Left lung (tissue), 10 donors: ENCODE results near the gene PTGR1. TPM values are rescaled to one million over a fixed set of nuclear protein-coding genes. Genes with fewer than 3 reads are reported as not detected.
"Not testable (repeated sequence)": the region's sequence is repeated elsewhere in the genome, so short reads cannot be mapped to it uniquely, and the experiment has no call there.

Experiments used
- ATAC-seq: fragments of 200-7000 bp; cut with Tn5 transposase; one replicate; pipeline ENCODE4 v1.9.1; 2020; ENCODE audit warnings: moderate library complexity
- DNase-seq, 4 donors: peaks; one replicate each; pipeline ENCODE4 v3.0.0-alpha.2; 2013 to 2020
- H3K27ac ChIP-seq, 2 donors: fragments of 200-600 bp; sonication (generic) in 1 of 2; one replicate each; pipeline versions ENCODE4 v1.5.0 to v1.8.0; 2020 to 2021
- H3K27me3 ChIP-seq, 2 donors: fragments of 200-600 bp; sonication (generic) in 1 of 2; one replicate each; pipeline versions ENCODE4 v1.5.0 to v1.8.0; 2020 to 2021
- H3K36me3 ChIP-seq, 2 donors: fragments of 200-600 bp; sonication (generic) in 1 of 2; one replicate each; pipeline versions ENCODE4 v1.5.0 to v1.8.0; 2020 to 2021
- H3K4me1 ChIP-seq, 2 donors: fragments of 200-600 bp; one replicate each; pipeline ENCODE4 v1.8.0; 2021
- H3K4me3 ChIP-seq, 2 donors: fragments of 200-600 bp; sonication (generic) in 1 of 2; one replicate each; pipeline versions ENCODE4 v1.5.0 to v1.8.0; 2020 to 2021; ENCODE audit warnings: mild to moderate bottlenecking in 1 of 2
- H3K9me3 ChIP-seq, 2 donors: fragments of 200-600 bp; sonication (generic) in 1 of 2; one replicate each; pipeline versions ENCODE4 v1.5.0 to v1.8.0; 2020 to 2021
- intact Hi-C, 2 donors: fragments of 100-400 bp; cut with DNase I; formaldehyde crosslinking; loops; one replicate each; pipeline versions ENCODE4 v1.11.2 to v1.14.2; 2022
- polyA plus RNA-seq, 6 donors: library from polyadenylated mRNA; unstranded; fragments of 120-200 nt; gene quantifications; one replicate each; pipeline ENCODE4 v1.2.1, GENCODE V29; 2013; ENCODE audit not compliant: insufficient read length in 6 of 6
- total RNA-seq, 2 donors: library from RNA; stranded (reverse); fragmentation: NEBNext Ultra II Directional; extraction: Animal tissue kit (Norgen Biotek cat#: 25700); gene quantifications; one replicate each; pipeline ENCODE4 v1.2.1, GENCODE V29; 2021
- TF ChIP-seq, protein P1 (sequence below), 2 donors: fragments of 200-600 bp; sonication (generic) in 1 of 2; IDR thresholded peaks; one replicate each; pipeline versions ENCODE4 v1.5.0 to v1.8.0; 2021; ENCODE audit warnings: antibody characterized with exemption in 2 of 2
- donor health status: DM: no; HTN: yes; CAD: no.
- donor health status: DM: no; HTN: no; CAD: no.

The PTGR1 gene
- total and polyA plus RNA-seq, 8 donors = 51.5 to 102 (median 76.9) TPM

DNA sequence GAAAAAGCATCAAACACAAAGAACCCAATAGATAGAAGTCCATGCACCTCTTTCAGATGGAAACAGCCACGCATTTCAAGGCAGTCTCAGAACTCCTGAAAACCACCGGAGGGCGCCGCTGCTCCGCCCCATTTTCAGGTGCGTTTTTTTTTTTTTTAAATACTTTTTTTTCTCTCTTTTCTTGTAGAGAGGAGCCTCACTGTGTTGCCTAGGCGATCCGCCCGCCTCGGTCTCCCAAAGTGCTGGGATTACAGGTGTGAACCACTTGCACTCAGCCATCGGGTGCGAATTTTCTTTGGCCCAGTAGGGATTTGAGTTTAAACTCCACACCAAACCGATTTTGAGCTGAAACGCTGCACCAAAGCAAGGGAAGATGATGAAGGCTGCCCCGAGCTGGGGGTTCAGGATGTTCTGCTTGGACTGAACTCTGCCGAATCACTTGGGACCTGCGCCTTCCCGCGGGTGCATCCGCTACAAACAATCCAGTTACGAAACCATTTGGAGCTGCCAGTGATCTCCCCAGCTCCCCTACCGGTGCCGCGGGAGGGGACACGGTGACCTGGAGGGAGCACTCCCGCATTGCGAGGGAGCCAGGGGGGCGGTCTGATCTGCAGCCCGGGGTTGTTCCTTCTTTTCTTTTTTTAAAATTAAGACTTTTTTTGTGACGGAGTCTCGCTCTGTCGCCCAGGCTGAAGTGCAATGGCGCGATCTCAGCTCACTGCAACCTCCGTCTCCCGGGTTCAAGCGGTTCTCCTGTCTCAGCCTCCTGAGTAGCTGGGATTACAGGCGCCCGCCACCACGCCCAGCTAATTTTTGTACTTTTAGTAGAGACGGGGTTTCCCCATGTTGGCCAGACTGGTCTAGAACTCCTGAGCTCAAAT lies 1.4 kb downstream of the PTGR1 start:
- H3K27me3 ChIP-seq = peaks cover 0 to 8% of the 10 kb centered on the region in 2 donors
- peak overlapping the region; percentile 82 to 94 for H3K27ac ChIP-seq
- no peaks in the 10 kb centered on the region for H3K9me3 ChIP-seq
- H3K36me3 ChIP-seq = peaks cover 0 to 37% of the 10 kb centered on the region in 2 donors
- TF ChIP-seq, protein P1, sequence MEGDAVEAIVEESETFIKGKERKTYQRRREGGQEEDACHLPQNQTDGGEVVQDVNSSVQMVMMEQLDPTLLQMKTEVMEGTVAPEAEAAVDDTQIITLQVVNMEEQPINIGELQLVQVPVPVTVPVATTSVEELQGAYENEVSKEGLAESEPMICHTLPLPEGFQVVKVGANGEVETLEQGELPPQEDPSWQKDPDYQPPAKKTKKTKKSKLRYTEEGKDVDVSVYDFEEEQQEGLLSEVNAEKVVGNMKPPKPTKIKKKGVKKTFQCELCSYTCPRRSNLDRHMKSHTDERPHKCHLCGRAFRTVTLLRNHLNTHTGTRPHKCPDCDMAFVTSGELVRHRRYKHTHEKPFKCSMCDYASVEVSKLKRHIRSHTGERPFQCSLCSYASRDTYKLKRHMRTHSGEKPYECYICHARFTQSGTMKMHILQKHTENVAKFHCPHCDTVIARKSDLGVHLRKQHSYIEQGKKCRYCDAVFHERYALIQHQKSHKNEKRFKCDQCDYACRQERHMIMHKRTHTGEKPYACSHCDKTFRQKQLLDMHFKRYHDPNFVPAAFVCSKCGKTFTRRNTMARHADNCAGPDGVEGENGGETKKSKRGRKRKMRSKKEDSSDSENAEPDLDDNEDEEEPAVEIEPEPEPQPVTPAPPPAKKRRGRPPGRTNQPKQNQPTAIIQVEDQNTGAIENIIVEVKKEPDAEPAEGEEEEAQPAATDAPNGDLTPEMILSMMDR (IDR thresholded peaks at IDR 0.05) = peak; percentile 47 to 54
- DNase-seq (peak; percentile 36 to 85 (median 70)), ATAC-seq (peak; percentile 59)
- intact Hi-C loops = no loop called here
- H3K4me3 ChIP-seq = peak overlapping the region; percentile 61 to 73
- H3K4me1 ChIP-seq = peaks cover 0 to 22% of the 10 kb centered on the region in 2 donors

GRCh38 chr9:111588846-111589245 lies 10.6 kb downstream of the PTGR1 start:
- Histone ChIP-seq H3K4me3 (no peak overlapping the region), H3K27ac (no peak overlapping the region), H3K27me3 (no peaks in the 10 kb centered on the region), H3K36me3 (peaks cover 0 to 48% of the 10 kb centered on the region in 2 donors), H3K4me1 (no peaks in the 10 kb centered on the region), H3K9me3 (no peaks in the 10 kb centered on the region)
- intact Hi-C loops = no loop called here
- ATAC-seq (no peak), DNase-seq (no peak)
- TF ChIP-seq, protein P1 (IDR thresholded peaks at IDR 0.05) = no peak

DNA sequence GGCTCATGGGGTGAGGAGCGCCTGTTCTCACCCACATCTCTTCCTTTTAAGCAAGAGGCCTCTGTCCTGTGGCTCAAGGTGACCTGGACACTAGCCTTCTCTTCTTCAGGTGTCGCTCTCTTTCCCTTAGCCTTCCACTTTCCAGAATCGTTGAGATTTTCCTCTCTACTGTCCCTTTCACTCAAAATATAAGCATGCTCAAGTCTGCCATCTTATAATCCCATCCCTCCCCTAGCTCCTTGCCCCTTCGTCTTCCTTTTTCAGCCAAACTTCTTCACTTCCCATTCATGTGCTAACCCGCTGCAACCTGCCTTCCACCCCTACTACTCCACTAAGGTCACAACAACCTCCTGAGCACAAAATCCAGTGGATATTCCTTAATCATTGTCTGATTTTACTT lies 13.1 kb downstream of the PTGR1 start:
- Histone ChIP-seq H3K27ac (no peak overlapping the region), H3K27me3 (no peaks in the 10 kb centered on the region), H3K36me3 (peaks cover 0 to 44% of the 10 kb centered on the region in 2 donors), H3K4me1 (no peaks in the 10 kb centered on the region), H3K9me3 (no peaks in the 10 kb centered on the region), H3K4me3 (no peak overlapping the region)
- TF ChIP-seq, protein P1 (IDR thresholded peaks at IDR 0.05) = no peak
- DNase-seq = no peak
- ATAC-seq = no peak
- intact Hi-C loops = no loop called here

DNA sequence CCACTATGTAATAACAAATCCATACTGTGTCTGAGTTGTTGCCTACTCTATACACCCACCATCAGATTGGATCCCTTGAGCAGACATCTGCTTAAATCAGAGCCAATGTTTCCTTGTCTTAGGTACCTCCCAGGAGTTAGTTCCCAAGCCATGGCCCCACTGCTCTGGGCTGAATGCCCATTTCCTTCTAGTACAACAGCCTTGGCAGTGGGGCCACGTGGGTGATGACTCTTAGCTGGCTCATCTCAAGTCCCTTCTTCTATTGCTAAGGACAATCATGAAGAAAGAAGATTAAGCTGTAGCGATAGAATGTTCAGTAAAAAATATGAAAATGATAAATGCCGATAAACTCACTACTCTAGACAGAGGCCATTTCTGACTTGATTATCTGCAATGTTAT lies 16.6 kb downstream of the PTGR1 start:
- Histone ChIP-seq H3K9me3 (no peaks in the 10 kb centered on the region), H3K27ac (no peak overlapping the region), H3K4me3 (no peak overlapping the region), H3K36me3 (peaks cover 0 to 66% of the 10 kb centered on the region in 2 donors), H3K27me3 (no peaks in the 10 kb centered on the region), H3K4me1 (no peaks in the 10 kb centered on the region)
- ATAC-seq = no peak
- TF ChIP-seq, protein P1 (IDR thresholded peaks at IDR 0.05) = no peak
- intact Hi-C loops = no loop called here
- DNase-seq = no peak

DNA sequence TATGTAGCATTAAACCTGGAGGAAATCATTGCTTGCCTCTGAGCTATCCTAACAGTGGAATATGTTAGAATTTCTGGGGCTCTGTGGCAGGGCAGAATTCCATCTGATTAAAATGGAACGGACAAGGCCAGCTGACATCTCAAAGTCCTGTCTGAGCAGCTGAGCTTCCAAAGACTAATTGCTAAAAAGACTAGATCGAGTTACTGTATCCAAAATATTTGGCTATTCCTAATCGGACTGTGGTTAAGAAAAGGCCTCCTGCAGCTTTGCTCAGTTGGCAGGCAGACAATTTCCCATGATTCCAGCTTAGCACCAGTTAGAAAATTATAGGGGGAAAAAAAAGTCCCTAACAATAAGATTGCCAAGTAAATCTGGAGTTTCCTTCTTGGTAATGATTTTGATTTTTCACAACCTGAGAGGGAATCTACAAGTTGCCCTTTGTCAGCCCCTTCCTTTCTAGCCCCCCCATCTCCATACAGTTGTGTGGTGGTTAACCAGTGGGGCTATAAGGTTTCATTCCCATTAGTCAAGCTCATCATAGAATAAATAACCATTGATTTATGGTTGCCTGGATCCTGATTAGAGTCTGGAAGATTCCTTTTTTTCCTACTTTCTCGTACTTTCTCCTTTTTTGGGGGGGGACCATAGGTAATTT lies 26.4 kb downstream of the PTGR1 start:
- TF ChIP-seq, protein P1 (IDR thresholded peaks at IDR 0.05) = no peak
- intact Hi-C loops = no loop called here
- H3K27ac ChIP-seq = no peak overlapping the region
- H3K9me3 ChIP-seq = peaks cover 0 to 21% of the 10 kb centered on the region in 2 donors
- H3K36me3 ChIP-seq = peaks cover 7 to 100% of the 10 kb centered on the region in 2 donors
- no peak overlapping the region for H3K4me3 ChIP-seq
- no peaks in the 10 kb centered on the region for H3K27me3 ChIP-seq
- peak in 3 of 4 donors; percentile 35 to 58 (median 38) for DNase-seq
- no peaks in the 10 kb centered on the region for H3K4me1 ChIP-seq
- ATAC-seq = peak; percentile 49

DNA sequence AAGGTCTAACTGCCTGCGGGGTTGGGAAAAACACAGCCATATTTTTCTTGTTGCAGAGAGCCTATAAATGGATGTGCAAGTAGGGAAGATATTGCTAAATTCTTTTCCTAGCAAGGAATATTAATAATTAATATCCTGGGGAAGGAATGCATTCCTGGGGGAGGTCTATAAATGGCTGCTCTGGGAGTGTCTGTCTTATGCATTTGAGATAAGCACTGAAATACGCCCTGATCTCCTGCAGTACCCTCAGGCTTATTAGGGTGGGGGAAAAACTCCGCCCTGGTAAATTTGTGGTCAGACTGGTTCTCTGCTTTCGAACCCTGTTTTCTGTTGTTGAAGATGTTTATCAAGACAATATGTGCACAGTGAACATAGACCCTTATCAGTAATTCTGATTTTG lies 31.3 kb downstream of the PTGR1 start:
- H3K4me1 ChIP-seq, ATAC-seq, intact Hi-C loops, H3K27ac ChIP-seq, H3K27me3 ChIP-seq, DNase-seq, H3K4me3 ChIP-seq: not testable (repeated sequence)
- H3K36me3 ChIP-seq = peaks cover 7 to 100% of the 10 kb centered on the region in 2 donors
- peaks cover 0 to 38% of the 10 kb centered on the region in 2 donors for H3K9me3 ChIP-seq
